Thoracic aorta (tissue), 2 donors: Measurements from ENCODE around the gene LLGL1. TPM values are rescaled to one million over a fixed set of nuclear protein-coding genes. Genes with fewer than 3 reads are reported as not detected.

ENCODE experiments used
- ATAC-seq: fragments of 150-250 bp; one replicate; pipeline ENCODE4 v1.8.0; 2017; ENCODE audit warnings: low read depth; ENCODE audit not compliant: insufficient number of reproducible peaks, low FRiP score
- DNase-seq: peaks from one replicate; pipeline ENCODE4 v3.0.0-alpha.2; 2020; ENCODE audit warnings: low spot score
- H3K27ac ChIP-seq, 2 donors: fragments of 200-600 bp; sonication (generic); 1 replicate in 1 of 2; 2 replicates in 1 of 2; pipeline ENCODE4 v1.5.1; 2016; ENCODE audit warnings: mild to moderate bottlenecking in 2 of 2, moderate library complexity in 2 of 2
- H3K27me3 ChIP-seq: fragments of 200-600 bp; sonication (generic); replicated peaks from 2 replicates; pipeline ENCODE4 v1.6.0; 2016; ENCODE audit warnings: mild to moderate bottlenecking; ENCODE audit not compliant: insufficient read depth
- H3K36me3 ChIP-seq: fragments of 200-600 bp; sonication (generic); one replicate; pipeline ENCODE4 v1.5.1; 2016
- H3K4me1 ChIP-seq, 2 donors: fragments of 200-600 bp; sonication (generic); 1 replicate in 1 of 2; 2 replicates in 1 of 2; pipeline versions ENCODE4 v1.5.1 to v1.6.0; 2016; ENCODE audit warnings: low read depth in 2 of 2, mild to moderate bottlenecking in 1 of 2; ENCODE audit not compliant: control insufficient read depth in 1 of 2
- H3K4me3 ChIP-seq: fragments of 200-600 bp; sonication (generic); 2 replicates; pipeline ENCODE4 v1.5.1; 2016; ENCODE audit warnings: mild to moderate bottlenecking
- H3K9me3 ChIP-seq: fragments of 200-600 bp; sonication (generic); 2 replicates; pipeline ENCODE4 v1.5.1; 2016
- CTCF ChIP-seq: fragments of 200-600 bp; sonication (generic); IDR thresholded peaks from one replicate; pipeline ENCODE4 v1.5.1; 2019; ENCODE audit warnings: antibody characterized with exemption
- total RNA-seq, 2 donors: library from RNA; depleted of rRNA; stranded (reverse); fragments of >200 nt; gene quantifications; one replicate each; pipeline versions ENCODE4 v1.1.0 to v1.2.3, GENCODE V29; 2016

LLGL1 gene
- total RNA-seq, 2 donors from 2014 or later: 17.1 to 30.3 TPM

DNA sequence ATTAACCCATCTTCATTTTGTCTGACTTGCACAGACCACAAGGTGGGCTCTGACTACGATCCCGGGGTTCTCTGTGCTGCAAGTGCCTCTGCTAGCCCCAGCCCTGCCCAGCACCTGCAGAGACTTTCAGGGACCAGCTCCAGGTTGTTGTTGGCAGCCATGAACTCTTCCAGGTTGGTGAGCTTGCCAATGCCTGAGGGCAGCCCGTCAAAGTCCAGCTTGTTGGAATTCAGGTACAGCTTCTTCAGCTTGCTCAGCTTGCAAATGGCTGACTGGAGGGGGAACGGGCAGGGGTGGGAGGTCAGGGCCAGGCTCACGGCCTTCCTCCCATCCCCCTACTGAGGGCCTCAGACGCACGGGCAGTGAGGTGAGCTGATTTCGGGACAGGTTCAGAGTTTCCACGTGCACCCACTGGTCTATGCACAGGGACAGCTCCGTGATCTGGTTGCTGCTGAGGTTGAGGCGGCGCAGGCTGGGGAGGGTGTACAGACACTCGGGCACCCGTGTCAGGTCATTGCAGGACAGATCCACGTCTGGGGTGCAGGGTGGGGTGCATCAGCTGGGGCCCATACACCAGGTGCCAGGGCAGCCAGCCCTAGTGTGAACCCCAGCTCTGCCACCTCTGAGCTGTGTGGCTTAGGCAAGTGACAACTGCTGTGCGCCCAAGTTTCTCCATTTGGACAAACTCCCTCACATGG, 27.9 kb downstream of the LLGL1 start:
- Histone ChIP-seq H3K4me3 (no peak overlapping the region), H3K4me1 (peaks cover 14 to 16% of the 10 kb centered on the region in 2 donors), H3K27me3 (no peaks in the 10 kb centered on the region), H3K27ac (no peak overlapping the region), H3K9me3 (no peaks in the 10 kb centered on the region), H3K36me3 (peaks cover 73% of the 10 kb centered on the region)
- no peak for ATAC-seq
- no peak for TF ChIP-seq CTCF
- DNase-seq: no peak

- Histone ChIP-seq H3K27me3 (no peaks in the 10 kb centered on the region), H3K4me1 (peaks cover 18 to 21% of the 10 kb centered on the region in 2 donors), H3K4me3 (no peak overlapping the region), H3K9me3 (no peaks in the 10 kb centered on the region), H3K27ac (no peak overlapping the region), H3K36me3 (peaks cover 66% of the 10 kb centered on the region)
- ATAC-seq (no peak), DNase-seq (no peak)
- TF ChIP-seq CTCF: no peak
Observed at GRCh38 chr17:18253947-18254821, 28.7 kb downstream of the LLGL1 start.

DNA sequence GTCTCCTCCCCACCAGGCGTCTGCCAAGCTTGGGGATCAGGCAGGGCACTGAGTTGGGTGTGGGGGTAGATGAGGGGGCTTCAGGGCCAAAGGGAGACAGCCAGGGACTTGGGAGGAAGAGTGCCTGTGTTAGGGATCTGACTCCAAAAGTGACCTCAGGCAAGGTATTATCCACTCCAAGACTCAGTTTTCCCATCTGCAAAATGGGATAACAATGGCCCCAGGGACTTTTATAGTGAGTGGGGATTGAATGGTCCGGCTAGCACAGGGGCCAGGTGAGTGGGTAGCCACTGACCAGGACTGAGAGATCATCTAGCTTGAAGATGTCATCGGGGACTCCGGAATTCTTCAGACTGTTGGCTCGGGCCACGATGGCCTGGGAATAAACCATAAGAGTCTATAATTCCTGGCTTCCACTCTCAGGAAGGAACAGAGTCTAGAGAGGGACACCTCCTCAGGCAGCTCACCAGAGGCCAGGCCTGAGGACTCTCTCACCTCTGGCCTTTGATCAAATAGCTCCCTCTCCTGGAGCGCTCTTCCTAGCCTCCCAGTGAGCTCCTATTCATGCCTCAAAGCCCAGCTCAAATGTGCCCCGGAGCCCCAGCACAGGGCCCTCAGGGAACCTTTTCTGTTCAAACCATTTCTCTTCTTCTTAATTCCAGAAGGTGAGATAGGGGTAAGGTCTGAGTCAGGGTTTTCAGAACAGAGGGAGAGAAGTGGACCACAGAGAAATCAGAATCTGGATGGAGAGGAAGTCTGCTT, 29.6 kb downstream of the LLGL1 start:
- Histone ChIP-seq H3K4me3 (no peak overlapping the region), H3K27ac (no peak overlapping the region), H3K4me1 (peaks cover 18 to 24% of the 10 kb centered on the region in 2 donors), H3K36me3 (peaks cover 58% of the 10 kb centered on the region), H3K9me3 (no peaks in the 10 kb centered on the region), H3K27me3 (no peaks in the 10 kb centered on the region)
- no peak for ATAC-seq
- TF ChIP-seq CTCF: no peak
- DNase-seq: no peak

DNA sequence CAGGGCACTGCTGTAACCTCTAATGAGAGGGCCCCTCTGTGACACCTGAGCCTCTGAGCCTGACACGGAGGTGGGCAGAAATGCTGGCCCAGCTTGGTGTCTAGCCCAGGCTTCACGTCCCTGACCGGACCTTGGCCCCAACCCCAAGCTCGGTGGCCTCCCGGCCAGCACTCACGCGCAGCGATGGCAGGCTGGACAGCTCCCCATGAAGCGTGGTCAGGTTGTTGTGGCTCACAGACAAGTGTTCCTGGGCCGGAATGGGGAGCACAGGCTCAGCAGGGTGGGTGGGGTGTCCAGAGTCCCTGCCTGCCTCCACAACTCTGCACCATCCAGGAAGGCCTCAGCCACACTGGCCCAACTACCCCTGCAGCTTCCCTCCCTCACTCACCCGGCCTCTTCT, 30.9 kb downstream of the LLGL1 start:
- DNase-seq: no peak
- Histone ChIP-seq H3K27ac (no peak overlapping the region), H3K9me3 (no peaks in the 10 kb centered on the region), H3K27me3 (no peaks in the 10 kb centered on the region), H3K36me3 (peaks cover 45% of the 10 kb centered on the region), H3K4me1 (peaks cover 19 to 28% of the 10 kb centered on the region in 2 donors), H3K4me3 (peak overlapping the region; percentile 98)
- no peak for TF ChIP-seq CTCF
- no peak for ATAC-seq

GRCh38 chr17:18256776-18257175, 31.3 kb downstream of the LLGL1 start:
- no peak for TF ChIP-seq CTCF
- peak overlapping the region; percentile 98 for H3K4me3 ChIP-seq
- H3K4me1 ChIP-seq: peaks cover 23 to 33% of the 10 kb centered on the region in 2 donors

More at GRCh38 chr17:18256776-18257175, 31.3 kb downstream of the LLGL1 start:
- ATAC-seq (no peak), DNase-seq (no peak)
- Histone ChIP-seq H3K27ac (peak overlapping the region in 1 of 2 donors; percentile 99), H3K36me3 (peaks cover 41% of the 10 kb centered on the region), H3K27me3 (no peaks in the 10 kb centered on the region), H3K9me3 (no peaks in the 10 kb centered on the region)
